Caco-2 (cell line): Measurements from ENCODE around the gene SF3A2. TPM values are rescaled to one million over a fixed set of nuclear protein-coding genes. Genes with fewer than 3 reads are reported as not detected.

ENCODE experiments used
- BruUV-seq: library from RNA; stranded (reverse); fragments of 400-500 nt; replicated peaks from 2 replicates; lab custom pipeline; 2021; lab: Mats Ljungman, UMichigan
- CTCF ChIA-PET: fragments of 300-600 bp; sonication (Branson Sonifier 250); formaldehyde crosslinking; loops from one replicate; lab custom pipeline; 2022; ENCODE audit warnings: antibody characterized with exemption; lab: Charles Lee
- POLR2A ChIA-PET: fragments of 300-600 bp; sonication (Branson Sonifier 250); formaldehyde crosslinking; loops from one replicate; lab custom pipeline; 2022; ENCODE audit warnings: antibody characterized with exemption; lab: Charles Lee
- DNase-seq, 2 experiments: peaks; one replicate each; pipeline versions ENCODE4 v3.0.0 to v3.0.0-alpha.2; 2020 to 2022
- H3K27me3 ChIP-seq: replicated peaks from 2 replicates; pipeline ENCODE4 v1.6.0; 2011; ENCODE audit warnings: low read length; ENCODE audit not compliant: control insufficient read depth, insufficient read depth
- H3K36me3 ChIP-seq: 2 replicates; pipeline ENCODE4 v1.5.1; 2011; ENCODE audit warnings: low read length; ENCODE audit not compliant: control insufficient read depth, insufficient read depth
- H3K4me1 ChIP-seq: fragments of 250-450 bp; sonication (Bioruptor Pico); 2 replicates; pipeline ENCODE4 v1.5.1; 2020; ENCODE audit warnings: mild to moderate bottlenecking
- H3K4me3 ChIP-seq: 2 replicates; pipeline ENCODE4 v1.5.1; 2011; ENCODE audit warnings: low read depth, mild to moderate bottlenecking, control low read depth, low read length
- H3K9me3 ChIP-seq: fragments of 250-450 bp; sonication (Bioruptor Pico); 2 replicates; pipeline ENCODE4 v1.5.1; 2020; ENCODE audit warnings: mild to moderate bottlenecking, moderate library complexity
- H3K27ac Mint-ChIP-seq: one replicate; pipeline ENCODE4 v1.8.0; 2022; ENCODE audit warnings: mixed read lengths; ENCODE audit not compliant: unreplicated experiment
- H3K27me3 Mint-ChIP-seq: one replicate; pipeline ENCODE4 v1.8.0; 2022; ENCODE audit warnings: mixed read lengths; ENCODE audit not compliant: insufficient read depth, unreplicated experiment
- H3K36me3 Mint-ChIP-seq: one replicate; pipeline ENCODE4 v1.8.0; 2022; ENCODE audit warnings: mild to moderate bottlenecking, mixed read lengths; ENCODE audit not compliant: insufficient read depth, unreplicated experiment
- H3K4me1 Mint-ChIP-seq: one replicate; pipeline ENCODE4 v1.8.0; 2022; ENCODE audit warnings: low read depth, mixed read lengths; ENCODE audit not compliant: unreplicated experiment
- H3K4me3 Mint-ChIP-seq: one replicate; pipeline ENCODE4 v1.8.0; 2022; ENCODE audit warnings: mild to moderate bottlenecking, moderate library complexity, mixed read lengths; ENCODE audit not compliant: unreplicated experiment
- H3K9me3 Mint-ChIP-seq: one replicate; pipeline ENCODE4 v1.8.0; 2022; ENCODE audit warnings: mixed read lengths; ENCODE audit not compliant: unreplicated experiment
- CTCF ChIP-seq, 2 experiments: fragments of 200-600 bp in 1 of 2; IDR thresholded peaks; 1 replicate in 1 of 2; 2 replicates in 1 of 2; pipeline versions ENCODE4 v1.5.1 to v1.8.0; 2011 to 2022; ENCODE audit warnings: antibody characterized with exemption in 1 of 2, control low read depth in 1 of 2, inconsistent platforms in 1 of 2, low read depth in 1 of 2, low read length in 1 of 2, mild to moderate bottlenecking in 1 of 2, moderate library complexity in 1 of 2; ENCODE audit not compliant: insufficient read depth in 1 of 2, severe bottlenecking in 1 of 2, unreplicated experiment in 1 of 2
- intact Hi-C: fragments of 100-400 bp; cut with micrococcal nuclease; formaldehyde crosslinking; loops from one replicate; pipeline ENCODE4 v1.10.0; 2022; ENCODE audit not compliant: unreplicated experiment
- total RNA-seq: library from RNA; stranded (reverse); gene quantifications from 2 replicates; pipeline ENCODE4 v1.2.3, GENCODE V29; 2022

SF3A2 gene
- total RNA-seq, 1 experiment from 2014 or later = 129 TPM

GRCh38 chr19:2234996-2235380 lies 1.6 kb upstream of the SF3A2 start:
- H3K36me3 Mint-ChIP-seq = peaks cover 87% of the 10 kb centered on the region
- peak overlapping the region; percentile 84 for H3K4me3 Mint-ChIP-seq
- no peaks in the 10 kb centered on the region for H3K9me3 ChIP-seq
- DNase-seq = no peak
- H3K9me3 Mint-ChIP-seq = no peaks in the 10 kb centered on the region
- no peaks in the 10 kb centered on the region for H3K36me3 ChIP-seq
- H3K4me1 Mint-ChIP-seq = peaks cover 13% of the 10 kb centered on the region
- H3K27ac Mint-ChIP-seq = peak overlapping the region; percentile 95
- ChIA-PET POLR2A (no interaction called here), CTCF (no interaction called here)
- peak overlapping the region; percentile 65 for H3K4me3 ChIP-seq
- no TSS peak for BruUV-seq
- intact Hi-C loops = loop anchor here (5.0 kb wide), 1 partner anchor 82 kb away; no protein-coding TSS in a partner anchor
- peaks cover 13% of the 10 kb centered on the region for H3K4me1 ChIP-seq
- H3K27me3 ChIP-seq = no peaks in the 10 kb centered on the region
- H3K27me3 Mint-ChIP-seq = no peaks in the 10 kb centered on the region
- no peak for TF ChIP-seq CTCF (IDR thresholded peaks at IDR 0.05; ENCODE audit: insufficient read depth in 1 of 2, low read depth in 1 of 2, low read length in 1 of 2, severe bottlenecking in 1 of 2, unreplicated experiment in 1 of 2)

- H3K4me1 Mint-ChIP-seq = peaks cover 17% of the 10 kb centered on the region
- no peaks in the 10 kb centered on the region for H3K9me3 Mint-ChIP-seq
- peak overlapping the region; percentile 84 for H3K4me3 Mint-ChIP-seq
- H3K36me3 Mint-ChIP-seq = peaks cover 85% of the 10 kb centered on the region
- CTCF ChIA-PET = interaction anchor here (0.5 to 1.0 kb wide), 8 partner anchors 23 to 221 kb away, joined by 3 to 5 read pairs (median 4); partner anchors contain the start of gene LMNB2
- no TSS peak for BruUV-seq
- no peak for TF ChIP-seq CTCF (IDR thresholded peaks at IDR 0.05; ENCODE audit: insufficient read depth in 1 of 2, low read depth in 1 of 2, low read length in 1 of 2, severe bottlenecking in 1 of 2, unreplicated experiment in 1 of 2)
- H3K36me3 ChIP-seq = no peaks in the 10 kb centered on the region
- intact Hi-C loops = loop anchor here (1.0 to 5.0 kb wide), 5 partner anchors 33 to 192 kb away; partner anchors contain the start of gene TIMM13
- peak overlapping the region; percentile 95 for H3K27ac Mint-ChIP-seq
- POLR2A ChIA-PET = interaction anchor here (0.6 to 0.7 kb wide), 2 partner anchors 93 to 192 kb away, joined by 3 to 5 read pairs; partner anchors contain the start of gene LSM7
- no peaks in the 10 kb centered on the region for H3K27me3 Mint-ChIP-seq
- H3K4me1 ChIP-seq = peaks cover 17% of the 10 kb centered on the region
- H3K27me3 ChIP-seq = no peaks in the 10 kb centered on the region
- peak in 1 of 2 experiments; percentile 39 for DNase-seq
- H3K9me3 ChIP-seq = no peaks in the 10 kb centered on the region
- H3K4me3 ChIP-seq = peak overlapping the region; percentile 65
Observed at GRCh38 chr19:2235381-2236063, 1.1 kb upstream of the SF3A2 start.

GRCh38 chr19:2236064-2236313 lies 635 bp upstream of the SF3A2 start:
- CTCF ChIA-PET = interaction anchor here (0.5 to 1.0 kb wide), 8 partner anchors 23 to 221 kb away, joined by 3 to 5 read pairs (median 4); partner anchors contain the start of gene LMNB2

More at GRCh38 chr19:2236064-2236313, 635 bp upstream of the SF3A2 start:
- intact Hi-C loops = loop anchor here (1.0 to 5.0 kb wide), 5 partner anchors 33 to 191 kb away; partner anchors contain the start of gene TIMM13
- Histone ChIP-seq H3K9me3 (no peaks in the 10 kb centered on the region), H3K27me3 (no peaks in the 10 kb centered on the region), H3K4me1 (peaks cover 21% of the 10 kb centered on the region), H3K4me3 (peak overlapping the region; percentile 65), H3K36me3 (no peaks in the 10 kb centered on the region)
- Mint-ChIP-seq H3K9me3 (no peaks in the 10 kb centered on the region), H3K36me3 (peaks cover 85% of the 10 kb centered on the region), H3K4me1 (peaks cover 17% of the 10 kb centered on the region), H3K27ac (peak overlapping the region; percentile 94), H3K4me3 (peak overlapping the region; percentile 84), H3K27me3 (no peaks in the 10 kb centered on the region)
- TF ChIP-seq CTCF (IDR thresholded peaks at IDR 0.05; ENCODE audit: insufficient read depth in 1 of 2, low read depth in 1 of 2, low read length in 1 of 2, severe bottlenecking in 1 of 2, unreplicated experiment in 1 of 2) = no peak
- BruUV-seq = no TSS peak
- POLR2A ChIA-PET = interaction anchor here (0.6 to 0.7 kb wide), 2 partner anchors 92 to 192 kb away, joined by 3 to 5 read pairs; partner anchors contain the start of gene LSM7
- no peak for DNase-seq
